Cardiac muscle cell (in vitro differentiated cells and primary cell): ENCODE data around the gene ITGA1. TPM values are rescaled to one million over a fixed set of nuclear protein-coding genes. Genes with fewer than 3 reads are reported as not detected.

Experiments used
- DNase-seq, 2 donors: peaks; one replicate each; pipeline versions ENCODE4 v3.0.0 to v3.0.0-alpha.2; 2010 to 2017; ENCODE audit warnings: low read depth in 1 of 2, low spot score in 1 of 2
- H3K27ac ChIP-seq: fragments of 200-600 bp; sonication (generic); 2 replicates; pipeline ENCODE4 v1.5.1; 2016
- H3K27me3 ChIP-seq: fragments of 200-600 bp; sonication (generic); 2 replicates; pipeline ENCODE4 v1.6.0; 2016; ENCODE audit warnings: control low read depth
- H3K36me3 ChIP-seq: fragments of 200-600 bp; sonication (generic); 2 replicates; pipeline ENCODE4 v1.5.1; 2016; ENCODE audit warnings: control low read depth
- H3K4me1 ChIP-seq: fragments of 200-600 bp; sonication (generic); 2 replicates; pipeline ENCODE4 v1.8.1; 2017; ENCODE audit warnings: low read depth, mild to moderate bottlenecking, mixed run types
- H3K4me3 ChIP-seq: fragments of 200-600 bp; sonication (generic); 2 replicates; pipeline ENCODE4 v1.5.1; 2016; ENCODE audit warnings: mild to moderate bottlenecking
- H3K9me3 ChIP-seq: fragments of 200-600 bp; sonication (generic); 2 replicates; pipeline ENCODE4 v1.5.1; 2017; ENCODE audit warnings: low read depth, mild to moderate bottlenecking, control low read depth
- polyA plus RNA-seq: library from polyadenylated mRNA; unstranded; fragments of >200 nt; fragmentation: Nextera tagmentation; extraction: Ambion mirVana; gene quantifications from 2 replicates; pipeline ENCODE4 v1.2.1, GENCODE V29; 2016
- total RNA-seq: library from RNA; depleted of rRNA; stranded (reverse); fragments of >200 nt; gene quantifications from 2 replicates; pipeline ENCODE4 v1.2.3, GENCODE V29; 2016
- TF ChIP-seq, protein P1 (sequence below): IDR thresholded peaks from 2 replicates; pipeline ENCODE4 v1.5.1; 2012; ENCODE audit warnings: low read depth, mild to moderate bottlenecking, low read length

The ITGA1 gene
- total and polyA plus RNA-seq, 2 experiments from 2014 or later: 2.9 to 7.3 TPM

DNA sequence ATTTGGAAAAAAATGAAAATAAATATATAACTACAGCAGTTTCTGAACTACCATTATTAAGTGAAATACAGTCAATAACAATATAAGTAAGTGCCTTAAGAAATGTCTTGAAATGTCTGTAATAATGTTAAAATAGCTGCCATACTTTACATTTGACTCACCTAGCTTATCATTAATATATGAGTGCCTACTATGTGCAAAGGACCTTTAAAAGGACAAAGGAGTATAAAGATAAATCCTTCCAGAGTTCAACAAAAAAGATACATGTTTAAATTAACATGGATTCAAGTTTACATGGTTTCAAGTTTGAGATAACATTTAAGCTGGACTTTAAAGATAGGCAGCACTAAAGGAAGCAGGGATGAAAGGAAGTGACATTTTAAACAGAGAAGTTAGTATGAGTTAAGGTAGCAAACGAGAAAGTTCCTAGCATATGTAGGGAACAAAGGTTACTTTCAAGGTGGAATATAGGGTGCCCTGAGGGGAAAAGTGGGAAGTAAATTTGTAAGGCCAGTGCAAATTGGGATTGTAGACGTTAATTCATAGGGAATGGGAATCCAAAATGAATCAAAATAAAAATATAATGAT, 8.9 kb downstream of the ITGA1 start:
- Histone ChIP-seq H3K4me1 (peaks cover 16% of the 10 kb centered on the region), H3K27me3 (no peaks in the 10 kb centered on the region), H3K27ac (no peak overlapping the region), H3K4me3 (no peak overlapping the region), H3K36me3 (no peaks in the 10 kb centered on the region), H3K9me3 (no peaks in the 10 kb centered on the region)
- DNase-seq: no peak
- TF ChIP-seq, protein P1, sequence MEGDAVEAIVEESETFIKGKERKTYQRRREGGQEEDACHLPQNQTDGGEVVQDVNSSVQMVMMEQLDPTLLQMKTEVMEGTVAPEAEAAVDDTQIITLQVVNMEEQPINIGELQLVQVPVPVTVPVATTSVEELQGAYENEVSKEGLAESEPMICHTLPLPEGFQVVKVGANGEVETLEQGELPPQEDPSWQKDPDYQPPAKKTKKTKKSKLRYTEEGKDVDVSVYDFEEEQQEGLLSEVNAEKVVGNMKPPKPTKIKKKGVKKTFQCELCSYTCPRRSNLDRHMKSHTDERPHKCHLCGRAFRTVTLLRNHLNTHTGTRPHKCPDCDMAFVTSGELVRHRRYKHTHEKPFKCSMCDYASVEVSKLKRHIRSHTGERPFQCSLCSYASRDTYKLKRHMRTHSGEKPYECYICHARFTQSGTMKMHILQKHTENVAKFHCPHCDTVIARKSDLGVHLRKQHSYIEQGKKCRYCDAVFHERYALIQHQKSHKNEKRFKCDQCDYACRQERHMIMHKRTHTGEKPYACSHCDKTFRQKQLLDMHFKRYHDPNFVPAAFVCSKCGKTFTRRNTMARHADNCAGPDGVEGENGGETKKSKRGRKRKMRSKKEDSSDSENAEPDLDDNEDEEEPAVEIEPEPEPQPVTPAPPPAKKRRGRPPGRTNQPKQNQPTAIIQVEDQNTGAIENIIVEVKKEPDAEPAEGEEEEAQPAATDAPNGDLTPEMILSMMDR: no peak

DNA sequence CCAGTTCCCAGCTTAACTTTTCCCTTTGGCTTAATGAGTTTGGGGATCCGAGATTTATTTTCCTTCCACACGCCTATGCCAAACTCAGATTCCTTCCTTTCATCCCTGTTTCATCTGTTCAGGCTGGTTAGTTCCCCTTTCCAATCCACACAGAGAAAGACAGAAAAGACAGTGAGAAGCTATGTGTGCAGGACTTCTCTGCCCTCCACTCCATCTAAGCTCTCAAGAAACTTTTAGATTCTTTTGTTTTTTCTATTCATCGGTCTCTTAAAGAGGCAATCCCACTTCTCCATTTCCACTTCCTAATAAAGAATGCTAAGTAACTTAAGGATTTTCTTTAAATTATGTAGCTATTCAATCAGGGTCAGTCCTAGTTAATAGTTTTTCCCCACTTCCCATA, 11.2 kb downstream of the ITGA1 start:
- TF ChIP-seq, protein P1: no peak
- H3K27ac ChIP-seq: peak overlapping the region; percentile 94
- no peaks in the 10 kb centered on the region for H3K27me3 ChIP-seq
- H3K4me1 ChIP-seq: peaks cover 30% of the 10 kb centered on the region
- H3K36me3 ChIP-seq: no peaks in the 10 kb centered on the region
- H3K9me3 ChIP-seq: no peaks in the 10 kb centered on the region
- DNase-seq: no peak
- H3K4me3 ChIP-seq: peak overlapping the region; percentile 73

DNA sequence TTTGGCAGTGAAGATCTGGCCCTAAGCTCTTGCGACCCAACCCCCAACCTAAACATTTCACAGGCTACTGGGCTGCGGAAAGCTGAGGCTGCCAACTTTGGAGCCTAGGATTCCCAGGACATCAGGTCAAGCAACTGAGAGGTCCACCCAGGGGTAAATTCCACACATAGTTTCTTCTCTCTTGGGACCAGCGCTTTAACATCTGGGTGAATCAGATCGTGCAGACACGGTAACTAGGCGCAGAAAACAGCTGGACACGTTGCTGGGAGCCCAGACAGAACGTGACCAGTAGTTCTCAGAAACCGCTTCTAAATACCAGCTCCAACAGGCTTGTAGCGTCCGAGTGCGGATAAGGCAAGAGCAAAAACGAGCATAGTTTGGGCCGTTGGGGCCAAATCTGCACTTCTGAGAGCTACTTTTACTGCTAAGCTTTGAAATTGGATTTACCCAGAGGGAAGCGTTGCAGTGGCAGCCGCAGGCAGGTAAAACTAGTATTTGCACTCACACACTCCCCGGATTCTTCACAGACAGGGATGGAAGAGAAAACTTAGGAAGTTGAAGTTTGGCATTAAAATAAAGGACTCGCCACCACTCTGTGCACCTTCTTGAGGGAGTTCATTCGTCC, 11.8 kb downstream of the ITGA1 start:
- Histone ChIP-seq H3K36me3 (no peaks in the 10 kb centered on the region), H3K4me3 (peak overlapping the region; percentile 73), H3K27me3 (no peaks in the 10 kb centered on the region), H3K4me1 (peaks cover 30% of the 10 kb centered on the region), H3K27ac (peak overlapping the region; percentile 94), H3K9me3 (no peaks in the 10 kb centered on the region)
- peak; percentile 68 to 95 for DNase-seq
- TF ChIP-seq, protein P1: no peak

DNA sequence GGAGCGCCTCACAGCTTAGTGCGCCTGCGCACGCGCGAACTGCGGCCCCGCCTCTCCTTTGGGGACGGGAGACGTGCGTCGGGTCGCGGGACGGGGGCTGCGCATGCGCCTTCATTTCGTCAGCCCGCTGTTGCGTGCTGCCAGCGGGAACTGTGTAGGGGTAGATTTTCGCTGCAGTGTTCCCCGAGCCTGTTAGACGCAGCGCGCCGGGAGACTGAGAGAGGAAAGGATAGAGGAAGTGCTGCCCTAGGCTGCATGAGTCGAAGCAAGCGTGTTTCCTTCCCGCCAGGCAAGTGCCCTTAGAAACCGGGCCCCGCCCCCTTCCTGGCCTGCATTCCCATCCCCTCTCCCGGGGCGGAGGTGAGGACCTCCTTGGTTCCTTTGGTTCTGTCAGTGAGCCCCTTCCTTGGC, 12.3 kb downstream of the ITGA1 start:
- TF ChIP-seq, protein P1: no peak
- H3K27me3 ChIP-seq: no peaks in the 10 kb centered on the region
- H3K27ac ChIP-seq: peak overlapping the region; percentile 94
- H3K4me1 ChIP-seq: peaks cover 30% of the 10 kb centered on the region
- H3K36me3 ChIP-seq: no peaks in the 10 kb centered on the region
- peak; percentile 96 to 97 for DNase-seq
- peak overlapping the region; percentile 73 for H3K4me3 ChIP-seq
- H3K9me3 ChIP-seq: no peaks in the 10 kb centered on the region

DNA sequence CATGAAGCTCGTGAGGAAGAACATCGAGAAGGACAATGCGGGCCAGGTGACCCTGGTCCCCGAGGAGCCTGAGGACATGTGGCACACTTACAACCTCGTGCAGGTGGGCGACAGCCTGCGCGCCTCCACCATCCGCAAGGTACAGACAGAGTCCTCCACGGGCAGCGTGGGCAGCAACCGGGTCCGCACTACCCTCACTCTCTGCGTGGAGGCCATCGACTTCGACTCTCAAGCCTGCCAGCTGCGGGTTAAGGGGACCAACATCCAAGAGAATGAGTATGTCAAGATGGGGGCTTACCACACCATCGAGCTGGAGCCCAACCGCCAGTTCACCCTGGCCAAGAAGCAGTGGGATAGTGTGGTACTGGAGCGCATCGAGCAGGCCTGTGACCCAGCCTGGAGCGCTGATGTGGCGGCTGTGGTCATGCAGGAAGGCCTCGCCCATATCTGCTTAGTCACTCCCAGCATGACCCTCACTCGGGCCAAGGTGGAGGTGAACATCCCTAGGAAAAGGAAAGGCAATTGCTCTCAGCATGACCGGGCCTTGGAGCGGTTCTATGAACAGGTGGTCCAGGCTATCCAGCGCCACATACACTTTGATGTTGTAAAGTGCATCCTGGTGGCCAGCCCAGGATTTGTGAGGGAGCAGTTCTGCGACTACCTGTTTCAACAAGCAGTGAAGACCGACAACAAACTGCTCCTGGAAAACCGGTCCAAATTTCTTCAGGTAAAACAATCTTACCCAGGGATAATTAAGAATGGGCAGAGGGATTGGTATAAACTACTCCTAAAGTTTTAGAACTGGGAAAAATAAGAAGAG, 12.9 kb downstream of the ITGA1 start:
- TF ChIP-seq, protein P1: no peak
- Histone ChIP-seq H3K4me3 (peak overlapping the region; percentile 73), H3K9me3 (no peaks in the 10 kb centered on the region), H3K27me3 (no peaks in the 10 kb centered on the region), H3K36me3 (no peaks in the 10 kb centered on the region), H3K4me1 (peaks cover 30% of the 10 kb centered on the region), H3K27ac (peak overlapping the region; percentile 94)
- DNase-seq: peak; percentile 57 to 72
